WTC11 (cell line): ENCODE results near the gene CREG2.

Source experiments
- FOXK1 ChIP-seq: sonication (generic); formaldehyde crosslinking; IDR thresholded peaks from 2 replicates; pipeline ENCODE4 v1.8.0; 2022; ENCODE audit warnings: mild to moderate bottlenecking, moderate library complexity, missing genetic modification reagents
- JUN ChIP-seq: sonication (generic); formaldehyde crosslinking; IDR thresholded peaks from 2 replicates; pipeline ENCODE4 v1.8.0; 2023; ENCODE audit warnings: mild to moderate bottlenecking, missing genetic modification reagents
- NFE2L1 ChIP-seq: sonication (generic); formaldehyde crosslinking; IDR thresholded peaks from 2 replicates; pipeline ENCODE4 v1.8.1; 2023; ENCODE audit warnings: missing genetic modification reagents
- SP1 ChIP-seq: sonication (generic); formaldehyde crosslinking; conservative IDR thresholded peaks from 2 replicates; pipeline ENCODE4 v1.8.1; 2022; ENCODE audit warnings: missing genetic modification reagents
- ZNF232 ChIP-seq: sonication (generic); formaldehyde crosslinking; IDR thresholded peaks from 2 replicates; pipeline ENCODE4 v1.8.0; 2022; ENCODE audit warnings: mild to moderate bottlenecking, missing genetic modification reagents
- TF ChIP-seq, protein P1 (sequence below): sonication (generic); formaldehyde crosslinking; IDR thresholded peaks from 2 replicates; pipeline ENCODE4 v1.8.1; 2023; ENCODE audit warnings: mild to moderate bottlenecking, missing genetic modification reagents
- TF ChIP-seq, protein P2 (sequence below): sonication (generic); formaldehyde crosslinking; IDR thresholded peaks from 2 replicates; pipeline ENCODE4 v1.8.0; 2022; ENCODE audit warnings: mild to moderate bottlenecking, missing genetic modification reagents

DNA sequence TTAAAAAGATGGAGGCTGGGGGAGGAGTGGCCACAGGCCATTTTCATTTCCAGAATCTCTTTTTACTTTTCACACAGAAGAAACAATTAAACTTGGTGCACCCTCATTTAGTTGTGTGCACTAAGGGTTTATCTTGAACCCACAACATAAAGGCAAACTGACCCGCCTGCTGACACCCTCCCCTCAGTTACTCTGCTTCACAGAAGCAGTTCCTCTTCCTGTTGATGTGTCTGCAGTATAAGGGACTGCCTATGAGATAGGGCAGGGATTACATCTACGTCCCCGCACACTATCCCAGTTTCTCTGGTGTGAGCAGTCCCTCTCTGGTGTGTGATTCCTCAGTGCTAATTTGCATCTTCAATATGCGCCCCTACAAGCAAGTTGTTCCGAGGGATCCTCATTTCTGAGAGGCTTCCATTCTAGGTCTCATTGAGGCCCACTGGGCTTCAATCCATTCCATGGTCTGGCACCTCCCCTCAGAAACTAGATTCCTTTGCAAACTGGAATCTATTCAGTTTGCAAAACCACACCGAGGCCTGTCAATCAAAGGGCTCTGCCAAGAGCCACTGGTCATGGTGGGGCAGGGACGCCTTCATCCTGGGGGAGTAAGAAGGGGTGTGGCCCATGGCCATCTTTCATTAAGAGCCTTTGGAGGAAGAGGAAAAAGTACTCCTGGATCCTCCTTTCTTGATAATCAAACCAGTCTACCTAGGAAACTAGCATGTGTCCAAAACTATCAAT is 12.3 kb downstream of the CREG2 start:
- no peak for TF ChIP-seq JUN (CRISPR knock-in tag)
- TF ChIP-seq, protein P1, sequence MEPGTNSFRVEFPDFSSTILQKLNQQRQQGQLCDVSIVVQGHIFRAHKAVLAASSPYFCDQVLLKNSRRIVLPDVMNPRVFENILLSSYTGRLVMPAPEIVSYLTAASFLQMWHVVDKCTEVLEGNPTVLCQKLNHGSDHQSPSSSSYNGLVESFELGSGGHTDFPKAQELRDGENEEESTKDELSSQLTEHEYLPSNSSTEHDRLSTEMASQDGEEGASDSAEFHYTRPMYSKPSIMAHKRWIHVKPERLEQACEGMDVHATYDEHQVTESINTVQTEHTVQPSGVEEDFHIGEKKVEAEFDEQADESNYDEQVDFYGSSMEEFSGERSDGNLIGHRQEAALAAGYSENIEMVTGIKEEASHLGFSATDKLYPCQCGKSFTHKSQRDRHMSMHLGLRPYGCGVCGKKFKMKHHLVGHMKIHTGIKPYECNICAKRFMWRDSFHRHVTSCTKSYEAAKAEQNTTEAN (CRISPR knock-in tag): no peak
- TF ChIP-seq, protein P2, sequence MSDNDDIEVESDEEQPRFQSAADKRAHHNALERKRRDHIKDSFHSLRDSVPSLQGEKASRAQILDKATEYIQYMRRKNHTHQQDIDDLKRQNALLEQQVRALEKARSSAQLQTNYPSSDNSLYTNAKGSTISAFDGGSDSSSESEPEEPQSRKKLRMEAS (CRISPR knock-in tag): no peak
- no peak for TF ChIP-seq SP1
- TF ChIP-seq ZNF232 (CRISPR knock-in tag): no peak
- TF ChIP-seq FOXK1 (CRISPR knock-in tag): no peak
- TF ChIP-seq NFE2L1: no peak
